ENCODE measurements around the gene ITPR2. TPM values are rescaled to one million over a fixed set of nuclear protein-coding genes. Genes with fewer than 3 reads are reported as not detected.

ITPR2 gene
- total RNA-seq, 1 donor from 2014 or later = 15.8 TPM

GRCh38 chr12:26499979-26500640 lies 332.9 kb downstream of the ITPR2 start:
- intact Hi-C loops (cut with micrococcal nuclease) = no loop called here
- TF ChIP-seq CTCF (IDR thresholded peaks at IDR 0.05; ENCODE audit: borderline replicate concordance) = no peak
- Histone ChIP-seq H3K27me3 (ENCODE audit: low read depth) (no peaks in the 10 kb centered on the region), H3K4me1 (no peaks in the 10 kb centered on the region), H3K27ac (replicated peaks) (no peak overlapping the region), H3K36me3 (no peaks in the 10 kb centered on the region), H3K4me3 (no peak overlapping the region), H3K9me3 (replicated peaks) (no peaks in the 10 kb centered on the region)
- no peak for DNase-seq

- Histone ChIP-seq H3K27ac (replicated peaks) (no peak overlapping the region), H3K9me3 (replicated peaks) (no peaks in the 10 kb centered on the region), H3K4me1 (peaks cover 5% of the 10 kb centered on the region), H3K4me3 (no peak overlapping the region), H3K27me3 (ENCODE audit: low read depth) (no peaks in the 10 kb centered on the region), H3K36me3 (peaks cover 18% of the 10 kb centered on the region)
- DNase-seq = no peak
- TF ChIP-seq CTCF (IDR thresholded peaks at IDR 0.05; ENCODE audit: borderline replicate concordance) = no peak
- intact Hi-C loops (cut with micrococcal nuclease) = no loop called here
These were observed 336.8 kb downstream of the ITPR2 start for GRCh38 chr12:26496170-26496569.

- peaks cover 5% of the 10 kb centered on the region for H3K4me1 ChIP-seq
- no peak for TF ChIP-seq CTCF (IDR thresholded peaks at IDR 0.05; ENCODE audit: borderline replicate concordance)
- intact Hi-C loops (cut with micrococcal nuclease) = no loop called here
- H3K9me3 ChIP-seq (replicated peaks) = no peaks in the 10 kb centered on the region
- H3K36me3 ChIP-seq = peaks cover 26% of the 10 kb centered on the region
- no peaks in the 10 kb centered on the region for H3K27me3 ChIP-seq (ENCODE audit: low read depth)
- no peak overlapping the region for H3K27ac ChIP-seq (replicated peaks)
- DNase-seq = no peak
- no peak overlapping the region for H3K4me3 ChIP-seq
These were observed 339.3 kb downstream of the ITPR2 start for GRCh38 chr12:26493656-26494055.

- Histone ChIP-seq H3K36me3 (peaks cover 26% of the 10 kb centered on the region), H3K27me3 (ENCODE audit: low read depth) (no peaks in the 10 kb centered on the region), H3K9me3 (replicated peaks) (no peaks in the 10 kb centered on the region), H3K4me1 (peaks cover 5% of the 10 kb centered on the region), H3K4me3 (no peak overlapping the region), H3K27ac (replicated peaks) (no peak overlapping the region)
- TF ChIP-seq CTCF (IDR thresholded peaks at IDR 0.05; ENCODE audit: borderline replicate concordance) = no peak
- DNase-seq = no peak
- intact Hi-C loops (cut with micrococcal nuclease) = no loop called here
These were observed 340.6 kb downstream of the ITPR2 start for GRCh38 chr12:26492406-26492805.

- H3K36me3 ChIP-seq = peaks cover 31% of the 10 kb centered on the region
These were observed 343.1 kb downstream of the ITPR2 start for GRCh38 chr12:26489908-26490307.

More at GRCh38 chr12:26489908-26490307, 343.1 kb downstream of the ITPR2 start:
- Histone ChIP-seq H3K9me3 (replicated peaks) (no peaks in the 10 kb centered on the region), H3K4me3 (no peak overlapping the region), H3K27ac (replicated peaks) (no peak overlapping the region), H3K27me3 (ENCODE audit: low read depth) (no peaks in the 10 kb centered on the region), H3K4me1 (peaks cover 5% of the 10 kb centered on the region)
- DNase-seq = no peak
- intact Hi-C loops (cut with micrococcal nuclease) = no loop called here
- no peak for TF ChIP-seq CTCF (IDR thresholded peaks at IDR 0.05; ENCODE audit: borderline replicate concordance)
